GM12878 (cell line): ENCODE measurements around the gene ENAH.

Experiments
- CTCF ChIP-seq, 3 experiments: IDR thresholded peaks in 2 of 3; conservative IDR thresholded peaks in 1 of 3; 2 replicates each; pipeline ENCODE4 v1.5.1; 2011; ENCODE audit warnings: low read depth in 3 of 3, low read length in 3 of 3, mild to moderate bottlenecking in 3 of 3, control low read depth in 2 of 3, moderate library complexity in 2 of 3, inconsistent platforms in 1 of 3, mixed read lengths in 1 of 3; ENCODE audit not compliant: control insufficient read depth in 2 of 3, insufficient read depth in 1 of 3; ENCODE audit errors: extremely low read depth in 1 of 3
- EZH2 ChIP-seq: IDR thresholded peaks from 2 replicates; pipeline ENCODE4 v1.6.1; 2012; ENCODE audit warnings: low read depth, mild to moderate bottlenecking, control low read depth, inconsistent platforms, low read length, borderline replicate concordance; ENCODE audit not compliant: control insufficient read depth
- GATAD2B ChIP-seq: fragments of 450-650 bp; conservative IDR thresholded peaks from 2 replicates; pipeline ENCODE4 v1.6.1; 2017; ENCODE audit warnings: low read depth, mild to moderate bottlenecking, moderate library complexity
- REST ChIP-seq: IDR thresholded peaks from 2 replicates; pipeline ENCODE4 v1.6.1; 2012; ENCODE audit warnings: mild to moderate bottlenecking, low read depth, low read length
- SMAD1 ChIP-seq: fragments of 450-650 bp; IDR thresholded peaks from 2 replicates; pipeline ENCODE4 v1.6.1; 2018; ENCODE audit warnings: mild to moderate bottlenecking, low read depth; ENCODE audit not compliant: partially characterized antibody
- TAF1 ChIP-seq: IDR thresholded peaks from 2 replicates; pipeline ENCODE4 v1.6.1; 2011; ENCODE audit warnings: mild to moderate bottlenecking, low read depth, low read length, borderline replicate concordance
- TCF12 ChIP-seq: IDR thresholded peaks from 2 replicates; pipeline ENCODE4 v1.6.1; 2011; ENCODE audit warnings: low read depth, mild to moderate bottlenecking, low read length
- ZBTB4 ChIP-seq: fragments of 450-650 bp; formaldehyde crosslinking; IDR thresholded peaks from 2 replicates; pipeline ENCODE4 v1.4.0; 2022; ENCODE audit warnings: mild to moderate bottlenecking, moderate library complexity

- no peak for TF ChIP-seq CTCF (IDR thresholded peaks at IDR 0.05 in 2 of 3, conservative IDR thresholded peaks at IDR 0.05 in 1 of 3; ENCODE audit: control insufficient read depth in 2 of 3, extremely low read depth in 1 of 3, insufficient read depth in 1 of 3, low read depth in 3 of 3, low read length in 3 of 3)
- TF ChIP-seq TAF1 = no peak
- no peak for TF ChIP-seq REST
- TF ChIP-seq EZH2 = no peak
- no peak for TF ChIP-seq GATAD2B
- TF ChIP-seq SMAD1 = no peak
- TF ChIP-seq ZBTB4 (CRISPR knock-in tag) = no peak
- no peak for TF ChIP-seq TCF12
These were observed 118.8 kb downstream of the ENAH start for GRCh38 chr1:225534135-225534534.
